Aorta (tissue), 5 donors: ENCODE data around the gene GRM8. TPM values are rescaled to one million over a fixed set of nuclear protein-coding genes. Genes with fewer than 3 reads are reported as not detected.

ENCODE experiments used
- ATAC-seq: fragments of 200-7000 bp; cut with Tn5 transposase; one replicate; pipeline ENCODE4 v1.9.1; 2022; ENCODE audit warnings: moderate library complexity; ENCODE audit not compliant: low FRiP score
- DNase-seq, 2 donors: peaks; one replicate each; pipeline ENCODE4 v3.0.0-alpha.2; 2020
- H3K27ac ChIP-seq, 2 donors: one replicate each; pipeline ENCODE4 v1.5.1; 2013; ENCODE audit warnings: low read length in 2 of 2, mild to moderate bottlenecking in 2 of 2, moderate library complexity in 2 of 2, control low read depth in 1 of 2, inconsistent platforms in 1 of 2, low read depth in 1 of 2
- H3K27me3 ChIP-seq, 2 donors: one replicate each; pipeline ENCODE4 v1.6.1; 2013; ENCODE audit warnings: control low read depth in 1 of 2, low read length in 1 of 2, mild to moderate bottlenecking in 1 of 2, moderate library complexity in 1 of 2; ENCODE audit not compliant: insufficient read depth in 2 of 2, control insufficient read depth in 1 of 2
- H3K36me3 ChIP-seq, 2 donors: one replicate each; pipeline ENCODE4 v1.6.1; 2013; ENCODE audit warnings: control low read depth in 1 of 2, low read length in 1 of 2, mild to moderate bottlenecking in 1 of 2; ENCODE audit not compliant: insufficient read depth in 2 of 2, control insufficient read depth in 1 of 2
- H3K4me1 ChIP-seq, 2 donors: one replicate each; pipeline ENCODE4 v1.6.1; 2013; ENCODE audit warnings: low read length in 2 of 2, control low read depth in 1 of 2, mild to moderate bottlenecking in 1 of 2, moderate library complexity in 1 of 2; ENCODE audit not compliant: insufficient read depth in 2 of 2, control insufficient read depth in 1 of 2
- H3K4me3 ChIP-seq, 2 donors: one replicate each; pipeline ENCODE4 v1.5.1; 2013; ENCODE audit warnings: low read length in 2 of 2, control low read depth in 1 of 2, mild to moderate bottlenecking in 1 of 2
- H3K9me3 ChIP-seq: one replicate; pipeline ENCODE4 v1.6.1; 2013; ENCODE audit warnings: mild to moderate bottlenecking, low read length; ENCODE audit not compliant: control insufficient read depth
- WGBS, 2 donors: extraction: QIAGEN DNeasy Blood & Tissue Kit; methylation state at CpG; one replicate each; pipeline ENCODE4 v1.1.7; 2013; 5-methylcytosine and 5-hydroxymethylcytosine counted together
- intact Hi-C, 2 donors: fragments of 100-400 bp; cut with DNase I; formaldehyde crosslinking; loops; one replicate each; pipeline versions ENCODE4 v1.14.2 to v1.15.0; 2022
- polyA plus RNA-seq, 2 donors: library from polyadenylated mRNA; stranded (reverse); fragments of 200-250 nt; gene quantifications; one replicate each; pipeline ENCODE4 v1.2.3, GENCODE V29; 2013
- total RNA-seq, 2 donors: library from RNA; stranded (reverse); fragmentation: NEBNext Ultra II Directional; extraction: Animal tissue kit (Norgen Biotek cat#: 25700); gene quantifications; one replicate each; pipeline ENCODE4 v1.2.1, GENCODE V29; 2021
- donor health status: healthy with polysubstance abuse.
- donor health status: Bipolar disorder and iron deficiency.
- donor health status: DM: no; HTN: no; CAD: no.
- donor health status: DM: no; HTN: no; CAD: no.
- donor health status: DM: yes; HTN: yes; CAD: no.

Gene GRM8
- total and polyA plus RNA-seq, 4 donors: 0.20 TPM; not detected in 3

GRCh38 chr7:127150543-127150942 is 102.2 kb downstream of the GRM8 start:
- intact Hi-C loops: no loop called here
- Histone ChIP-seq H3K27me3 (no peaks in the 10 kb centered on the region), H3K27ac (no peak overlapping the region), H3K4me1 (no peaks in the 10 kb centered on the region), H3K4me3 (no peak overlapping the region), H3K9me3 (no peaks in the 10 kb centered on the region), H3K36me3 (no peaks in the 10 kb centered on the region)
- WGBS, 2 donors: 39 to 50% methylated on average over 2 of the region's 2 CpGs
- DNase-seq (no peak), ATAC-seq (no peak)

GRCh38 chr7:127146746-127147536 is 105.8 kb downstream of the GRM8 start:
- no peak for DNase-seq
- no peaks in the 10 kb centered on the region for H3K27me3 ChIP-seq
- no peaks in the 10 kb centered on the region for H3K9me3 ChIP-seq

DNA sequence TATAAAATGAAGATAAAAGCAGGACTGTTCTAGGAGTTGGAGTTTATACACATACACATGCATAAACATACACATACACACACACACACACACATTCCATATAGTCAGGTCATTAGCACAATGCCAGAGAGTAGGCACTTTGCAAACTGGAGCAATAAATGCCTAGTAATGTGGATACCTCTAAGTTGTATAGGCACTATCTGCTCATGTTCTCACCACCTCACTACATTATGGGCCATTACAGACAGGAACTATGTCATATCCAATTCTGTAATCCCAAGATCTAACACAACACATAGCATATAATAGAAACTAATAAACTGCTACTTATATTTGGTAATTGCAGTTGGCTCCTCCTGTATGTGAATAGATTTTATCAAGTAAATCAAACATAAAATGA is 115.6 kb downstream of the GRM8 start:
- DNase-seq (no peak), ATAC-seq (no peak)
- Histone ChIP-seq H3K9me3 (no peaks in the 10 kb centered on the region), H3K27ac (no peak overlapping the region), H3K4me1 (no peaks in the 10 kb centered on the region), H3K27me3 (no peaks in the 10 kb centered on the region), H3K4me3 (no peak overlapping the region), H3K36me3 (no peaks in the 10 kb centered on the region)
- intact Hi-C loops: no loop called here

More at GRCh38 chr7:127146746-127147536, 105.8 kb downstream of the GRM8 start:
- no peaks in the 10 kb centered on the region for H3K36me3 ChIP-seq
- no peak overlapping the region for H3K4me3 ChIP-seq
- 81 to 82% methylated on average over 4 of the region's 4 CpGs for WGBS, 2 donors
- intact Hi-C loops: no loop called here
- no peak for ATAC-seq
- no peak overlapping the region for H3K27ac ChIP-seq
- H3K4me1 ChIP-seq: no peaks in the 10 kb centered on the region

DNA sequence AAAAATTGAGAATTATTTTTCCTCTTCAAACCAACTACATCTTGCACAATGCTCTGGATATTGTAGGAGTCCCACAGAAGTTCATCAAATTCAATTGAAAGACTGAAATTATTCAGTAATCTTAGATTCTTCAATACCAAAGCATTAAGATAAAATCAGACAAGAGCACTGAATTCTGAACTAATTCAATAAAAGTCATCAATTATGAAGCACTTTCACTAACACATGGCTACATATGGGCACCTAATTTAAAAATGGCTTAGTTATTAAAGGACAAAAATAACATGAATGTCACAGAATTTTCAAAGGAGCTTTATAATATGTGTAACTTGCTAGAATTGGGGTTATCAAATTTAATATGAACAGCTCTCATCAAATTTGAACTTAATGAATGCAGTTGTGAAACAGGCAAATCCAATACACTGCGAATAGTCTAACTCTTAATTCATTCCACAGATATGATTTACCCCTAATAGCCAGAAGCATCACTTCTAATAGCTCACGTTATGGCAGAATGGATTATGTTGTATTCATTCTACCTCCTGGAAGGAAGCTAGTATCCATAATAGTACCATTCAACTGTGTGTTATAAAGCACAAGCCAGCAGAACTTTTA is 116.8 kb downstream of the GRM8 start:
- ATAC-seq (no peak), DNase-seq (no peak)
- no peak overlapping the region for H3K27ac ChIP-seq
- WGBS, 2 donors: 71 to 81% methylated on average over 2 of the region's 2 CpGs
- H3K4me3 ChIP-seq: no peak overlapping the region
- no peaks in the 10 kb centered on the region for H3K36me3 ChIP-seq
- intact Hi-C loops: no loop called here
- H3K9me3 ChIP-seq: no peaks in the 10 kb centered on the region
- no peaks in the 10 kb centered on the region for H3K27me3 ChIP-seq
- no peaks in the 10 kb centered on the region for H3K4me1 ChIP-seq

DNA sequence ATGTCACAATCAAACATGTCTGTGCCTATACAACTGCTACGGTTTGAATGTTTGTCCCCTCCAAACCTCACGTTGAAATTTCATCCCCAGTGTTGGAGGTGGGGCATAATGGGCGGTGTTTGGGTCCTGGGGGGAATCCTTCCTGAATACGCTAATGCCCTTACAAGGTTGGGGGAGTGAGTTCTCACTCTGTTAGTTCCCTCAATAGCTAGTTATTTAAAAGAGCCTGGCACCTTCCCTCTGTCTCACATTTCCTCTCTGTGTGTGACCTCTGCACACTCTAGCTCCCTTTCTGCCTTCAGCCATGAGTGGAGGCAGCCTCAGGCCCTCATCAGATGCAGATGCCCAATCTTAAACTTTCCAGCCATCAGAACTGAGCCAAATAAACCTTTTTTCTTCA is 129.5 kb downstream of the GRM8 start:
- intact Hi-C loops: no loop called here
- no peaks in the 10 kb centered on the region for H3K9me3 ChIP-seq
- DNase-seq: no peak
- no peaks in the 10 kb centered on the region for H3K36me3 ChIP-seq
- no peaks in the 10 kb centered on the region for H3K27me3 ChIP-seq
- 46 to 54% methylated on average over 4 of the region's 4 CpGs for WGBS, 2 donors
- no peak overlapping the region for H3K27ac ChIP-seq
- no peak for ATAC-seq
- H3K4me1 ChIP-seq: no peaks in the 10 kb centered on the region
- H3K4me3 ChIP-seq: no peak overlapping the region

DNA sequence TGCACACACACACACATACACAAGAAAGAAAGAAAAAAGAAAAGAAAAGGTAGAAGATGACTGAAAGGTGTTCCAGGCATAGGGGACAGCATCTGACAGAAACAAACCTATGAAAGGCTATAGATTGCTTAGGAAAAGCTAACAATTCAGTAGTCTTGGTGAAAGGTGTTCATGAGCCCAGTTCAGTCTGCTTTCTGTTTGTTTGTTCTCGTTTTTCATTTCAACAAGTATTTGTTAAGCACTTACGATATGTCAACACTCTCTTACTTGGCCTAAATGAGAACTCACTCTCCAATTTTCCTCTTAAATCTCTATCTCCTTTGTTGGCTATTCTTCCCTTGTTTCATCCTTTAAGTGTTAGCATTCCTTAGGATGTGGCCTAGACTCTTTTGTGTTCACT is 133.2 kb downstream of the GRM8 start:
- H3K4me3 ChIP-seq: no peak overlapping the region
- WGBS, 2 donors: 67% methylated on average over 2 of the region's 2 CpGs
- ATAC-seq: no peak
- H3K9me3 ChIP-seq: no peaks in the 10 kb centered on the region
- H3K4me1 ChIP-seq: no peaks in the 10 kb centered on the region
- H3K36me3 ChIP-seq: no peaks in the 10 kb centered on the region
- no peak for DNase-seq
- no peaks in the 10 kb centered on the region for H3K27me3 ChIP-seq
- no peak overlapping the region for H3K27ac ChIP-seq
- intact Hi-C loops: no loop called here

DNA sequence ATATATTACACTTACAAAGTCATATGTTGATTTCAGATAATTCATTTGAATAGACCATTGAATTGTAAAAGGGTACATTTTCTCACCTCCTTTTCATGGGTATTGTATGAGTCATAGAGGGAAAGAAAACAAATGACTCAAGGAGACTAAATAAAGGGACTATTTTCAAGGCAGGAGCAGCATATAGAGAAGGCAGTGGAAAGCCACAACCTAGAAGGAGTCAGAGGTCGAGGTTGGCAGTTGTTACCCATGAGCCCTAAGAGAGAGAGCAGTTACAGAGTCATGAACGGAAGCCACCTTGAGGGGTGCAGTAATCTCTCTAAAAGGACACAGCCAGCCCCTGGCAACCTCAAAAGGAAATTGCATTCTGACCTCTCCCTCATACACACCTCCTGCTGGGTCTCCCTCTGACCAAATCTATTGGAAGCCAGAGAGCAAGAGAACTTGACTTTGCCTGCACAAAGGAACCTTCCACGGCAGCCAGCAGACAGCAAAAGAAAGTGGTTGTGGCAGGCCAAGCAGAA is 137.9 kb downstream of the GRM8 start:
- intact Hi-C loops: no loop called here
- 42 to 45% methylated on average over 3 of the region's 3 CpGs for WGBS, 2 donors

DNA sequence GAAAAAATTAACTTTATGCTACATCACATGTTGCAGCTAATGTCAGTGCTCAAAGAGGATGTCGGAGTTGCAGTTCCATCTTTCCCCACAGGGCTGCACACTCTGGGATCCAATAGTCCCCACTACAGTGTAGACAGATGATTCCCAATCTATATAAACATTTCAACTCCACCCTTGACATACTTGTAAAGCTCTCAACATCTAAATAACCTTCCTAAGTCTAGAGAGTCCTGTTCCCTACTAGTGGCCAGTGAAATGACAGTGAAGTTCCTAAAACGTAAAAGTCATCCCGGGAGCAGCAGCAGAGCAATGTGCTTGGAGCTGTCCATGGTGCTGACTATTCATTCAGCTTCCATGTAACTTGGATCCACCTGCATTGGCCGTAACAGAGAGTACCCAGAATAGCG is 145.1 kb downstream of the GRM8 start:
- ATAC-seq (no peak), DNase-seq (no peak)
- H3K9me3 ChIP-seq: peaks cover 3% of the 10 kb centered on the region
- H3K27me3 ChIP-seq: no peaks in the 10 kb centered on the region
- H3K36me3 ChIP-seq: no peaks in the 10 kb centered on the region
- intact Hi-C loops: no loop called here
- H3K27ac ChIP-seq: no peak overlapping the region
- 19% methylated on average over 5 of the region's 5 CpGs for WGBS, 2 donors
- H3K4me1 ChIP-seq: no peaks in the 10 kb centered on the region
- no peak overlapping the region for H3K4me3 ChIP-seq

More for the DNA sequence above, 137.9 kb downstream of the GRM8 start:
- Histone ChIP-seq H3K9me3 (peaks cover 3% of the 10 kb centered on the region), H3K27ac (no peak overlapping the region), H3K27me3 (peaks cover 0 to 2% of the 10 kb centered on the region in 2 donors), H3K4me3 (no peak overlapping the region), H3K36me3 (no peaks in the 10 kb centered on the region), H3K4me1 (no peaks in the 10 kb centered on the region)
- no peak for DNase-seq
- no peak for ATAC-seq

- no peak overlapping the region for H3K4me3 ChIP-seq
- no peaks in the 10 kb centered on the region for H3K36me3 ChIP-seq
- WGBS, 2 donors: 35 to 40% methylated on average over 4 of the region's 4 CpGs
- intact Hi-C loops: no loop called here
- ATAC-seq: no peak
- H3K4me1 ChIP-seq: no peaks in the 10 kb centered on the region
- no peak for DNase-seq
- H3K27ac ChIP-seq: no peak overlapping the region
- H3K27me3 ChIP-seq: no peaks in the 10 kb centered on the region
- no peaks in the 10 kb centered on the region for H3K9me3 ChIP-seq
Measured at GRCh38 chr7:127093340-127093739, 159.4 kb downstream of the GRM8 start.
